ENCODE measurements around the gene SENP8. TPM values are rescaled to one million over a fixed set of nuclear protein-coding genes. Genes with fewer than 3 reads are reported as not detected.

Gene SENP8
- total and polyA plus RNA-seq, 4 donors: 0.67 to 1.0 (median 0.88) TPM

GRCh38 chr15:72110355-72110754 is 7.8 kb upstream of the SENP8 start:
- Histone ChIP-seq H3K4me3 (ENCODE audit: low read depth in 1 of 3, low read length in 3 of 3) (no peak overlapping the region), H3K9ac (ENCODE audit: low read depth in 1 of 2, low read length in 2 of 2) (no peak overlapping the region), H3K9me3 (ENCODE audit: control insufficient read depth in 4 of 4, low read length in 3 of 4) (no peaks in the 10 kb centered on the region), H3K27me3 (ENCODE audit: control insufficient read depth in 4 of 4, insufficient read depth in 4 of 4, low read length in 3 of 4) (no peaks in the 10 kb centered on the region), H3K4me1 (ENCODE audit: control insufficient read depth in 4 of 4, insufficient read depth in 4 of 4, low read length in 3 of 4) (peaks cover 0 to 8% (median 6%) of the 10 kb centered on the region in 4 donors), H3K36me3 (ENCODE audit: control insufficient read depth in 4 of 4, insufficient read depth in 3 of 4, low read depth in 1 of 4, low read length in 3 of 4) (no peaks in the 10 kb centered on the region), H3K27ac (ENCODE audit: low read depth in 1 of 2, low read length in 2 of 2) (no peak overlapping the region)
- no peak for DNase-seq (ENCODE audit: low spot score)
- WGBS: 87% methylated on average over 3 of the region's 3 CpGs
- TF ChIP-seq SP1 (IDR thresholded peaks at IDR 0.05): no peak
- no peak for TF ChIP-seq NR2F2 (IDR thresholded peaks at IDR 0.05)
- no peak for TF ChIP-seq FOXA2 (IDR thresholded peaks at IDR 0.05)
- TF ChIP-seq TAF1 (conservative IDR thresholded peaks at IDR 0.05): no peak
- no peak for TF ChIP-seq REST (IDR thresholded peaks at IDR 0.05)
- TF ChIP-seq HNF4A (conservative IDR thresholded peaks at IDR 0.05): no peak
- no peak for TF ChIP-seq CTCF (IDR thresholded peaks at IDR 0.05; ENCODE audit: low read depth, low read length, missing input control)
- TF ChIP-seq HNF4G (IDR thresholded peaks at IDR 0.05): no peak
- no peak for TF ChIP-seq GABPA (IDR thresholded peaks at IDR 0.05 in 1 of 2, conservative IDR thresholded peaks at IDR 0.05 in 1 of 2)
- no peak for TF ChIP-seq EGR1 (IDR thresholded peaks at IDR 0.05; ENCODE audit: low read depth in 2 of 2)
- no peak for TF ChIP-seq ATF3 (IDR thresholded peaks at IDR 0.05)
- TF ChIP-seq JUND (IDR thresholded peaks at IDR 0.05): no peak
- TF ChIP-seq FOXA1 (IDR thresholded peaks at IDR 0.05): no peak
- no peak for TF ChIP-seq ZBTB33 (IDR thresholded peaks at IDR 0.05)
- no peak for TF ChIP-seq RXRA (IDR thresholded peaks at IDR 0.05)
- TF ChIP-seq RAD21 (IDR thresholded peaks at IDR 0.05): no peak
- TF ChIP-seq MAX (IDR thresholded peaks at IDR 0.05): no peak
- TF ChIP-seq YY1 (IDR thresholded peaks at IDR 0.05): no peak
